Ishikawa (cell line): ENCODE measurements around the gene RREB1.

ENCODE experiments used
- CEBPB ChIP-seq: IDR thresholded peaks from 2 replicates; pipeline ENCODE4 v1.6.1; 2012
- CREB1 ChIP-seq: IDR thresholded peaks from 2 replicates; pipeline ENCODE4 v1.6.1; 2012; ENCODE audit warnings: low read depth
- FOXM1 ChIP-seq: IDR thresholded peaks from 2 replicates; pipeline ENCODE4 v1.6.1; 2012; ENCODE audit warnings: low read depth, borderline replicate concordance
- TAF1 ChIP-seq: IDR thresholded peaks from 2 replicates; pipeline ENCODE4 v1.6.1; 2012; ENCODE audit warnings: low read depth, mild to moderate bottlenecking
- YY1 ChIP-seq: IDR thresholded peaks from 2 replicates; pipeline ENCODE4 v1.6.1; 2012; ENCODE audit warnings: low read depth
- TF ChIP-seq, protein P1 (sequence below): IDR thresholded peaks from 2 replicates; pipeline ENCODE4 v1.6.1; 2012; ENCODE audit warnings: low read depth, mild to moderate bottlenecking

DNA sequence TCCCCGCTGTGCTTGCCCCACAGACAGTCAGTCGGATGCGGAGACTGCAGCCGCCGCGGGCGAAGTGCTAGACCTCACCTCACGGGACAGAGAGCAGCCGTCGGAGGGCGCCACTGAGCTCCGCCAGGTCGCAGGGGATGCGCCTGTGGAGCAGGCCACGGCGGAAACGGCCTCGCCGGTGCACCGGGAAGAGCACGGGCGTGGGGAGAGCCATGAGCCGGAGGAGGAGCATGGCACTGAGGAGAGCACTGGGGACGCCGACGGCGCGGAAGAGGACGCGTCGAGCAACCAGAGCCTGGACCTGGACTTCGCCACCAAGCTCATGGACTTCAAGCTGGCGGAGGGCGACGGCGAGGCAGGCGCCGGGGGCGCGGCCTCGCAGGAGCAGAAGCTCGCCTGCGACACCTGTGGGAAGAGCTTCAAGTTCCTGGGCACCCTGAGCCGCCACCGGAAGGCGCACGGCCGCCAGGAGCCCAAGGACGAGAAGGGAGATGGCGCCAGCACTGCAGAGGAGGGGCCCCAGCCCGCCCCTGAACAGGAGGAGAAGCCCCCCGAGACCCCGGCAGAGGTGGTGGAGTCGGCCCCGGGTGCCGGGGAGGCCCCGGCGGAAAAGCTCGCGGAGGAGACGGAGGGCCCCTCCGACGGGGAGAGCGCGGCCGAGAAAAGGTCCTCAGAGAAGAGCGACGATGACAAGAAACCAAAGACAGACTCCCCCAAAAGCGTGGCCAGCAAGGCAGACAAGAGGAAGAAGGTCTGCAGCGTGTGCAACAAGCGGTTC is 138.8 kb downstream of the RREB1 start:
- TF ChIP-seq FOXM1, result no peak
- TF ChIP-seq, protein P1, sequence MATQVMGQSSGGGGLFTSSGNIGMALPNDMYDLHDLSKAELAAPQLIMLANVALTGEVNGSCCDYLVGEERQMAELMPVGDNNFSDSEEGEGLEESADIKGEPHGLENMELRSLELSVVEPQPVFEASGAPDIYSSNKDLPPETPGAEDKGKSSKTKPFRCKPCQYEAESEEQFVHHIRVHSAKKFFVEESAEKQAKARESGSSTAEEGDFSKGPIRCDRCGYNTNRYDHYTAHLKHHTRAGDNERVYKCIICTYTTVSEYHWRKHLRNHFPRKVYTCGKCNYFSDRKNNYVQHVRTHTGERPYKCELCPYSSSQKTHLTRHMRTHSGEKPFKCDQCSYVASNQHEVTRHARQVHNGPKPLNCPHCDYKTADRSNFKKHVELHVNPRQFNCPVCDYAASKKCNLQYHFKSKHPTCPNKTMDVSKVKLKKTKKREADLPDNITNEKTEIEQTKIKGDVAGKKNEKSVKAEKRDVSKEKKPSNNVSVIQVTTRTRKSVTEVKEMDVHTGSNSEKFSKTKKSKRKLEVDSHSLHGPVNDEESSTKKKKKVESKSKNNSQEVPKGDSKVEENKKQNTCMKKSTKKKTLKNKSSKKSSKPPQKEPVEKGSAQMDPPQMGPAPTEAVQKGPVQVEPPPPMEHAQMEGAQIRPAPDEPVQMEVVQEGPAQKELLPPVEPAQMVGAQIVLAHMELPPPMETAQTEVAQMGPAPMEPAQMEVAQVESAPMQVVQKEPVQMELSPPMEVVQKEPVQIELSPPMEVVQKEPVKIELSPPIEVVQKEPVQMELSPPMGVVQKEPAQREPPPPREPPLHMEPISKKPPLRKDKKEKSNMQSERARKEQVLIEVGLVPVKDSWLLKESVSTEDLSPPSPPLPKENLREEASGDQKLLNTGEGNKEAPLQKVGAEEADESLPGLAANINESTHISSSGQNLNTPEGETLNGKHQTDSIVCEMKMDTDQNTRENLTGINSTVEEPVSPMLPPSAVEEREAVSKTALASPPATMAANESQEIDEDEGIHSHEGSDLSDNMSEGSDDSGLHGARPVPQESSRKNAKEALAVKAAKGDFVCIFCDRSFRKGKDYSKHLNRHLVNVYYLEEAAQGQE, result no peak
- TF ChIP-seq CEBPB, result no peak
- TF ChIP-seq TAF1, result no peak
- no peak for TF ChIP-seq CREB1
- no peak for TF ChIP-seq YY1
